Endodermal cell (in vitro differentiated cells): ENCODE data around the gene PTRH2. TPM values are rescaled to one million over a fixed set of nuclear protein-coding genes. Genes with fewer than 3 reads are reported as not detected.

ENCODE experiments used
- DNase-seq: peaks from one replicate; pipeline ENCODE4 v3.0.0-alpha.2; 2017
- H3K27ac ChIP-seq: 2 replicates; pipeline ENCODE4 v1.5.1; 2013; ENCODE audit warnings: mild to moderate bottlenecking, low read depth, low read length, moderate library complexity
- H3K27me3 ChIP-seq: 2 replicates; pipeline ENCODE4 v1.6.1; 2013; ENCODE audit warnings: mild to moderate bottlenecking, low read length, moderate library complexity; ENCODE audit not compliant: insufficient read depth, control insufficient read depth, poor library complexity, severe bottlenecking
- H3K36me3 ChIP-seq: 2 replicates; pipeline ENCODE4 v1.7.0; 2013; ENCODE audit warnings: mild to moderate bottlenecking, low read length, moderate library complexity; ENCODE audit not compliant: control insufficient read depth, insufficient read depth
- H3K4me1 ChIP-seq: one replicate; pipeline ENCODE4 v1.7.0; 2013; ENCODE audit warnings: low read length; ENCODE audit not compliant: control insufficient read depth, insufficient read depth
- H3K4me3 ChIP-seq: 2 replicates; pipeline ENCODE4 v1.5.1; 2013; ENCODE audit warnings: mild to moderate bottlenecking, low read length, moderate library complexity
- H3K9ac ChIP-seq: 2 replicates; pipeline ENCODE4 v1.6.1; 2013; ENCODE audit warnings: mild to moderate bottlenecking, low read length, moderate library complexity; ENCODE audit not compliant: poor library complexity, severe bottlenecking; ENCODE audit errors: extremely low read depth
- H3K9me3 ChIP-seq: 2 replicates; pipeline ENCODE4 v1.6.1; 2013; ENCODE audit warnings: mild to moderate bottlenecking, low read length, moderate library complexity; ENCODE audit not compliant: control insufficient read depth
- H3K27ac Mint-ChIP-seq: 2 replicates; pipeline ENCODE4 v1.8.0; 2020; ENCODE audit warnings: mixed read lengths
- H3K27me3 Mint-ChIP-seq: 2 replicates; pipeline ENCODE4 v1.8.0; 2021; ENCODE audit warnings: mild to moderate bottlenecking, mixed read lengths; ENCODE audit not compliant: insufficient read depth
- H3K36me3 Mint-ChIP-seq: 2 replicates; pipeline ENCODE4 v1.8.0; 2020; ENCODE audit warnings: low read depth, mixed read lengths
- H3K4me1 Mint-ChIP-seq: 2 replicates; pipeline ENCODE4 v1.8.0; 2020; ENCODE audit warnings: mixed read lengths
- H3K4me3 Mint-ChIP-seq: 2 replicates; pipeline ENCODE4 v1.8.0; 2020; ENCODE audit warnings: mild to moderate bottlenecking, moderate library complexity, mixed read lengths
- H3K9me3 Mint-ChIP-seq: 2 replicates; pipeline ENCODE4 v1.8.0; 2020; ENCODE audit warnings: mild to moderate bottlenecking, mixed read lengths
- CTCF ChIP-seq: fragments of 200-600 bp; sonication (generic); conservative IDR thresholded peaks from 2 replicates; pipeline ENCODE4 v1.5.0; 2021; ENCODE audit warnings: antibody characterized with exemption, mild to moderate bottlenecking
- WGBS, 2 experiments: methylation state at CpG; one replicate each; pipeline versions ENCODE4 v1.1.5 to v1.1.7; 2013; ENCODE audit warnings: missing lambda C conversion rate in 2 of 2, mixed read lengths in 1 of 2; ENCODE audit not compliant: insufficient coverage in 1 of 2, insufficient read length in 1 of 2; 5-methylcytosine and 5-hydroxymethylcytosine counted together
- total RNA-seq, 2 donors: library from RNA; stranded (reverse); fragmentation: NEBNext Ultra II Directional in 1 of 2; extraction: Animal tissue kit (Norgen Biotek cat#: 25700) in 1 of 2; gene quantifications; 2 replicates in 1 of 2; 3 replicates in 1 of 2; pipeline ENCODE4 v1.2.1, GENCODE V29; 2021

PTRH2 gene
- total RNA-seq, 2 donors from 2014 or later: 21.6 to 23.6 TPM

GRCh38 chr17:59746849-59747445 lies 39.7 kb upstream of the PTRH2 start:
- no peaks in the 10 kb centered on the region for H3K27me3 Mint-ChIP-seq
- TF ChIP-seq CTCF: peak; percentile 74
- H3K27ac Mint-ChIP-seq: no peak overlapping the region
- H3K36me3 Mint-ChIP-seq: peaks cover 29% of the 10 kb centered on the region
- Histone ChIP-seq H3K27ac (no peak overlapping the region), H3K4me3 (no peak overlapping the region), H3K9ac (no peak overlapping the region), H3K4me1 (no peaks in the 10 kb centered on the region), H3K27me3 (no peaks in the 10 kb centered on the region), H3K9me3 (peaks cover 15% of the 10 kb centered on the region), H3K36me3 (peaks cover 24% of the 10 kb centered on the region)
- no peak for DNase-seq
- 97 to 100% methylated on average over 4 of the region's 4 CpGs for WGBS, 2 experiments
- H3K4me3 Mint-ChIP-seq: no peak overlapping the region
- peaks cover 18% of the 10 kb centered on the region for H3K9me3 Mint-ChIP-seq
- no peaks in the 10 kb centered on the region for H3K4me1 Mint-ChIP-seq

- H3K27me3 ChIP-seq: no peaks in the 10 kb centered on the region
- H3K9ac ChIP-seq: no peak overlapping the region
- no peaks in the 10 kb centered on the region for H3K4me1 ChIP-seq
- H3K36me3 ChIP-seq: peaks cover 33% of the 10 kb centered on the region
- H3K4me3 ChIP-seq: no peak overlapping the region
- H3K27me3 Mint-ChIP-seq: no peaks in the 10 kb centered on the region
- TF ChIP-seq CTCF: no peak
- 100% methylated on average over 2 of the region's 2 CpGs; no CpG with 5 or more reads in 1 of the 2 experiments for WGBS, 2 experiments
- H3K9me3 ChIP-seq: peaks cover 15% of the 10 kb centered on the region
- H3K4me3 Mint-ChIP-seq: no peak overlapping the region
- H3K4me1 Mint-ChIP-seq: no peaks in the 10 kb centered on the region
- H3K27ac Mint-ChIP-seq: no peak overlapping the region
- H3K36me3 Mint-ChIP-seq: peaks cover 41% of the 10 kb centered on the region
- H3K9me3 Mint-ChIP-seq: peaks cover 21% of the 10 kb centered on the region
- DNase-seq: no peak
- H3K27ac ChIP-seq: no peak overlapping the region
Observed at GRCh38 chr17:59745040-59745439, 37.8 kb upstream of the PTRH2 start.

- no peak for TF ChIP-seq CTCF
- peaks cover 43% of the 10 kb centered on the region for H3K36me3 Mint-ChIP-seq
- H3K9me3 ChIP-seq: peaks cover 15% of the 10 kb centered on the region
- H3K36me3 ChIP-seq: peaks cover 40% of the 10 kb centered on the region
- no peak overlapping the region for H3K27ac ChIP-seq
- H3K4me3 Mint-ChIP-seq: no peak overlapping the region
- H3K4me1 ChIP-seq: no peaks in the 10 kb centered on the region
- no peak overlapping the region for H3K4me3 ChIP-seq
- H3K27ac Mint-ChIP-seq: no peak overlapping the region
- no peaks in the 10 kb centered on the region for H3K27me3 ChIP-seq
- no peaks in the 10 kb centered on the region for H3K27me3 Mint-ChIP-seq
- H3K9me3 Mint-ChIP-seq: peaks cover 21% of the 10 kb centered on the region
- H3K4me1 Mint-ChIP-seq: no peaks in the 10 kb centered on the region
- WGBS, 2 experiments: 89 to 95% methylated on average over 4 of the region's 4 CpGs
- DNase-seq: no peak
- no peak overlapping the region for H3K9ac ChIP-seq
Observed at GRCh38 chr17:59743842-59744241, 36.6 kb upstream of the PTRH2 start.
